Skeletal muscle satellite cell (primary cell): ENCODE measurements around the gene TPRG1L.

Experiments used
- H3K27me3 ChIP-seq: 2 replicates; pipeline ENCODE4 v1.7.0; 2013; ENCODE audit warnings: low read length; ENCODE audit not compliant: control insufficient read depth, insufficient read depth
- H3K36me3 ChIP-seq: 2 replicates; pipeline ENCODE4 v1.7.0; 2013; ENCODE audit warnings: mild to moderate bottlenecking, control low read depth, low read length; ENCODE audit not compliant: insufficient read depth
- H3K4me1 ChIP-seq: 2 replicates; pipeline ENCODE4 v1.7.0; 2013; ENCODE audit warnings: low read length; ENCODE audit not compliant: control insufficient read depth, insufficient read depth
- H3K4me2 ChIP-seq: 2 replicates; pipeline ENCODE4 v1.7.0; 2013; ENCODE audit warnings: mild to moderate bottlenecking, low read length
- H3K4me3 ChIP-seq: 2 replicates; pipeline ENCODE4 v1.7.0; 2013; ENCODE audit warnings: low read length
- H3K9ac ChIP-seq: 2 replicates; pipeline ENCODE4 v1.7.0; 2013; ENCODE audit warnings: mild to moderate bottlenecking, low read depth, low read length, moderate library complexity
- H3K9me3 ChIP-seq: replicated peaks from 2 replicates; pipeline ENCODE4 v1.7.0; 2013; ENCODE audit warnings: mild to moderate bottlenecking, control low read depth, low read length

TPRG1L gene

DNA sequence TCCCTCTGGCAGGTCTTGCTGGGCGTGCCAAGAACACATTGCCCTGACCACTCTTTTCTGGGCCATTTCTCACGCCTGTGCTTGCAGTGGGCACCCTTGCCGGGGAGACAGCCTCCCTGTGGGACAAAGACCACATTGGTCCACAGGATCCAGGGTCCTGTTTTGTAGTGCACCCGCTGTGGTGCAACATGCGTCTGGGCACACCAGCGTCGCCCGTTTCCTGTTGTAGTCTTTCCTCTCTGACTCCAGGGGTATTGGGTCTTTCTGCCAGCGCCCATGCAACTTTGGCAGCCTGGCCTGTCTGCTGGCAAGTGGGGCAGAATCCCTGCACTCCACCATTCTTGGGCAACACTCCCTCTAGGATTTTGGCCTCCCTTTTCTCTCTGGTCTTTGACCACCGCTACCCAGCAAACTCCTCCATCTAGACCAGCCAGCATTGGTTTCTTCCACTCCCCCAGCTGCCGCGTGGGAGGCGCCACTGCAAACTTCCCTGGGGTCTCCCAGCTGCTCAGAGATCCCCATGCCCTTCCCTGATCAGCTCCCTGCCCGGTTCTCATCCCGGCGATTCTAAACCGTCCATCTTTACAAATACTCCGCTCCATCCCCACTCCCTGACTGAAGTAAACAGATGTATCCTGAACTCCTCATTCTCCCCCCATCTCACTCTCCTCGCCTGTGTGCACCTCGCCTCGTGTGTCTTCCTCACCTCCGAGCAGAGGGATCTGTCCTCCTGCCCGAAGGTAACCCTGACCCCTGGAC lies 1.2 kb upstream of the TPRG1L start:
- Histone ChIP-seq H3K36me3 (peaks cover 15% of the 10 kb centered on the region), H3K4me2 (peak overlapping the region; percentile 98), H3K27me3 (no peaks in the 10 kb centered on the region), H3K9me3 (no peaks in the 10 kb centered on the region), H3K9ac (peak overlapping the region; percentile 91), H3K4me1 (peaks cover 23% of the 10 kb centered on the region), H3K4me3 (peak overlapping the region; percentile 97)

DNA sequence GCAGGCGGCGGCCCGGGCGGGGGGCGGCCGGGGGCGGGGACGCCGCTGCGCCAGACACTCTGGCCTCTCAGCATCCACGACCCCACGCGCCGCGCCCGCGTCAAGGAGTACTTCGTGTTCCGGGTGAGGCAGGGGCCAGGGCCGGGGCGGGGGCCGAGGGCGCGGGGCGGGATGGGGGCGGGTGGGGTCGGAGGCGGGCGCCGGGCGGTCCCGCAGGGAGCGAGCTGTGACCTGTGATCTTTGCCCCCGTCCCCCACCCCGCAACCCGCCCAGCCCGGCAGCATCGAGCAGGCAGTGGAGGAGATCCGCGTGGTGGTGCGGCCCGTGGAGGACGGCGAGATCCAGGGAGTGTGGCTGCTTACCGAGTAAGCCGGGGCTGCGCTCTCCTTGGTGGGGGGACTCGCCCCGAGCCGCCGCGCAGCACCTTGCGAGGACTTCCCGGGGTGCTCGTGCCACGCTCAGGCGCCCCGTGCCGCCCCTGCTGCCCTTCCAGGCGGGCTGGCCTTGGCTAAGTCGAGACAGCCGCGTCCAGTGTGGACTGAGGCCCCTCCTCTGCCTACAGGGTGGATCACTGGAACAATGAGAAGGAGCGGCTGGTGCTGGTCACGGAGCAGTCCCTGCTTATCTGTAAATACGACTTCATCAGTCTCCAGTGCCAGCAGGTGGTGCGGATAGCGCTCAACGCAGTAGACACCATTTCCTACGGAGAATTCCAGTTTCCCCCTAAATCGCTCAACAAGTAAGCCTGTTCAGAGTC lies 514 bp downstream of the TPRG1L start:
- peak overlapping the region; percentile 77 for H3K9ac ChIP-seq
- H3K9me3 ChIP-seq = no peaks in the 10 kb centered on the region
- peak overlapping the region; percentile 86 for H3K4me2 ChIP-seq
- peaks cover 20% of the 10 kb centered on the region for H3K4me1 ChIP-seq
- H3K4me3 ChIP-seq = peak overlapping the region; percentile 97
- H3K36me3 ChIP-seq = peaks cover 30% of the 10 kb centered on the region
- no peaks in the 10 kb centered on the region for H3K27me3 ChIP-seq

DNA sequence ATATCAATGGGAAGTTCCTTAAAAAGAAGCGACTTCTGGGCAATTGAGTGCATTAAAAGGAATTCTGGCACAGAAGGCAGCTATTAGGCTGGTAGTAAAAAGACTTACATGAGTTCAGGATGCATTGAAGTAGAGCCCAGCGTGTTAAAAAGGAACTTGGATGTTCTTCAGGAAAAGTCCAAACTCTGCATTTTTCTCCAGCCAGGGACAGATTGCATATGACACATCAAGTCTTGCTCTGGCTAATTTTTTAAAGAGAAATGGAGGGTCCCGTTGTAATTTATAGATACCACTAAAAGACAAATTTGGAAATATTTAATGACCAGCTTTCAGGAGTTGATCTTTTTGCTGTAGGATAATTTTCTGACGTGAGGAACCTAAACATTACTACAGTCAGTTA lies 1.2 kb downstream of the TPRG1L start:
- Histone ChIP-seq H3K9ac (peak overlapping the region; percentile 77), H3K4me3 (peak overlapping the region; percentile 97), H3K4me1 (peaks cover 20% of the 10 kb centered on the region), H3K36me3 (peaks cover 36% of the 10 kb centered on the region), H3K9me3 (no peaks in the 10 kb centered on the region), H3K4me2 (peak overlapping the region; percentile 86), H3K27me3 (no peaks in the 10 kb centered on the region)

DNA sequence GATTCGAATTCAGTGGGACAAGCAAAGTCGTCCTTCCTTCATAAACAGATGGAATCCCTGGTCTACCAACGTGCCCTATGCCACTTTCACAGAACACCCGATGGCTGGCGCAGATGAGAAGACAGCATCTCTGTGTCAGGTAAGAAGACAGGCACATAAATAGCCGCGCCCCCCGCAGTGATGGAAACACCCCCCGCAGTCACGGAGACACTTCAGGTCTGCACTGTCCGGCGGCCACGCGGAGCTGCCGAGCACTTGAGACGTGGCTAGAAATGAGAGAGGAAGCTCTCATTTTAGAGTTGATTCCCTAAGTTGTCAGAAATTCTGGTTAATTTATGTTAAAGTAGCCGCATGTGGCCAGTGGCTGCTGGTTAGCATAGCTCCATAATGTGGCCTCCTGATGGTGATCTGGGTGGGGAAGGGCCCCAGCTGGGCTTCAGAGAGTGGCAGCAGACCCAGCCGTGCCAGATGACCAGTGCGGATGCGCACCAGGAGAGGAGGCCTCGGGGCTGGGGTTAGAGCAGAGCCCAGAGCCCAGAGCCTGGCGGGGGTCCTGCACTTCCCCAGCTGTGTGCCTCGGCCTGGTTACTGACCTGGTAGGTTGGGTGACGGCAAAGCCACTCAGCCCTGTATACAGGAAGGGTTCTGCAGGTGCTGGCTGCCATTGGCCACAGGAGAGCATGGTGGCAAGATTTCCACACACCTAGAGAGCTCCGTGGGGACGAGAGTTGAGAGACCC lies 2.9 kb downstream of the TPRG1L start:
- H3K4me2 ChIP-seq = no peak overlapping the region
- H3K9ac ChIP-seq = no peak overlapping the region
- H3K27me3 ChIP-seq = no peaks in the 10 kb centered on the region
- no peak overlapping the region for H3K4me3 ChIP-seq
- no peaks in the 10 kb centered on the region for H3K9me3 ChIP-seq
- peaks cover 20% of the 10 kb centered on the region for H3K4me1 ChIP-seq
- peaks cover 44% of the 10 kb centered on the region for H3K36me3 ChIP-seq

DNA sequence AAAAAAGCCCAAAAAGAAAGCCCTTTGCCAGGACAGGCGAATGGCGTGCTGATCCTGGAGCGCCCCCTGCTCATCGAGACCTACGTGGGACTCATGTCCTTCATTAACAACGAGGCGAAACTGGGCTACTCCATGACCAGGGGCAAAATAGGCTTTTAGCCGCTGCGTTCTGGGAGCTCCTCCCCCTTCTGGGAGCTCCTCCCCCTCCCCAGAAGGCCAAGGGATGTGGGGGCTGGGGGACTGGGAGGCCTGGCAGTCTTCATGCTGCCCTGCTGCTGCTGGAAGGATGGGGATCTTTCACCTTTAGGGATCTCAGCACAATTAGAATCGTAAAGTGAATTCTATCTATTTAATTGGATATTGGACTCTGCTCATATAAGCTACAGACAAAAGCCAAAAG lies 3.6 kb downstream of the TPRG1L start:
- H3K9ac ChIP-seq = no peak overlapping the region
- H3K4me3 ChIP-seq = no peak overlapping the region
- H3K9me3 ChIP-seq = no peaks in the 10 kb centered on the region
- H3K27me3 ChIP-seq = no peaks in the 10 kb centered on the region
- H3K4me2 ChIP-seq = no peak overlapping the region
- peaks cover 45% of the 10 kb centered on the region for H3K36me3 ChIP-seq
- peaks cover 13% of the 10 kb centered on the region for H3K4me1 ChIP-seq

DNA sequence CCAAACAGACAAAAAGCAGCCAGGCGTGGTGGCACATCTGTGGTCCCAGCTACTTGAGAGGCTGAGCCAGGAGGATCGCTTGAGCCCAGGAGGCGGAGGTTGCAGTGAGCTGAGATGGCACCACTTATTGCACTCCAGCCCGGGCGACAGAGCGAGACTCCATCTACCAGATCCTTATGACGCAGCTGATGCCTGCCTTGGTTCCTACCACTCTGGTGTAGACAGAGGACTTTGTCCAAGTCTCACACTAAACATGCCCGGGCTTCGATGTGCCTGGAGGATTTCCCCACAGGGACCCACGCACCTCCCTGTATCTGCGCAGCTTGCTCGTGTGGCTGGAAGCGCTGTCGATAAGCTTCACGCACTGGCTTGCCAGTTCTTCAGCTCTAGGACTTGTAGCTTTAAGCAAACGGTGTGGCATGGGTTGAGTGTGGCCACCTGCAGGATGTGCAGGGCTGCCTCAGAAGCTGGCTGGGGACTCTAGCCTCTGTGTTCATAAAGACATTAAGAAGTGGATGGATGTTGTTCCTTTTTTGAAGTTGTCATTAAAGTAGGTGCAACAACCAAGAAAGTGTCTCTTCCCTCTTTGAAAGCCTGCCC lies 4.8 kb downstream of the TPRG1L start:
- Histone ChIP-seq H3K4me2 (no peak overlapping the region), H3K36me3 (peaks cover 53% of the 10 kb centered on the region), H3K9ac (no peak overlapping the region), H3K4me3 (no peak overlapping the region), H3K4me1 (peaks cover 6% of the 10 kb centered on the region), H3K9me3 (no peaks in the 10 kb centered on the region), H3K27me3 (no peaks in the 10 kb centered on the region)

DNA sequence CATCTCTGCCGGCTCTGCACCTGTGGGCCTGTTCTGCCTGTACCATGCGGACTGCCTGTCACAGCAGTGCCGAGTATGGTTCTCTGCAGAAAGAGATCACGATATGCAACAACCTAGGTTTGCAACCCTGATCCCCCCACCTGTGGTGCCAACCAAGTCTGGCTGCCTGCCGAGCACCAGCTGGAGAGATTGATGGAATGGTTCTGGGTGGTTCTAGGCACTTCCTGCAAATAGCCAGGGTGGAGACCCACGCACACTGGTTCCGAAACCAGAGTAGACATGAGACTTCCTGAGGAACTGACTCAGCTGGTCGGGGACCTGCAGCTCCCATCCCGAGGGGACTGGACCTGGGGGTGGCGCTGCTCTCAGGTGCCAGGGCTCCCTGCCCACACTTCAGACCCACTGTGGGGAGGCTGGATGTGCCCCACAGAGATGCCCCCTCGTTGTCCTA lies 5.4 kb downstream of the TPRG1L start:
- Histone ChIP-seq H3K36me3 (peaks cover 58% of the 10 kb centered on the region), H3K4me2 (no peak overlapping the region), H3K9me3 (no peaks in the 10 kb centered on the region), H3K4me3 (no peak overlapping the region), H3K4me1 (peaks cover 6% of the 10 kb centered on the region), H3K9ac (no peak overlapping the region), H3K27me3 (no peaks in the 10 kb centered on the region)

DNA sequence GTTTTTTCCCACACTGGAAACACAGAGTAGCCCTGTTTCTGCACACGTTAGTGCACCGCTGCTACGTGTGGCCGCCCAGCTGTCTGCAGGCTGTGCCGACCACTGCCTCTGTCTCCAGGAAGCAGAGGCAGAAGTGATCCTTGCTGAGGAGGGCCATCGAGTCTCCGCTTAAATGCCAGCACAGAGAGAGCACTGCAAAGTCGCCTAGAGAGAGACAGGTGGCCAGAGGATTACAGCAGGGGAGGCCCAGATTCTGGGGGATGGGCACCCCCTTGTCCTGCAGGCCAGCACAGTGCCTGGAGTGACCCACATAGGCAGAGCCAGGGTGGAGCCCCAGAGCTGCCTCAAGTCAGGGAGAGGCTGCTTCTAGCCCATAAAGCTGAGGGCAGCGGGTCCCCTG lies 6.1 kb downstream of the TPRG1L start:
- no peak overlapping the region for H3K4me3 ChIP-seq
- H3K36me3 ChIP-seq = peaks cover 61% of the 10 kb centered on the region
- H3K4me1 ChIP-seq = peaks cover 2% of the 10 kb centered on the region
- H3K4me2 ChIP-seq = no peak overlapping the region
- H3K9ac ChIP-seq = no peak overlapping the region
- no peaks in the 10 kb centered on the region for H3K27me3 ChIP-seq
- no peaks in the 10 kb centered on the region for H3K9me3 ChIP-seq

DNA sequence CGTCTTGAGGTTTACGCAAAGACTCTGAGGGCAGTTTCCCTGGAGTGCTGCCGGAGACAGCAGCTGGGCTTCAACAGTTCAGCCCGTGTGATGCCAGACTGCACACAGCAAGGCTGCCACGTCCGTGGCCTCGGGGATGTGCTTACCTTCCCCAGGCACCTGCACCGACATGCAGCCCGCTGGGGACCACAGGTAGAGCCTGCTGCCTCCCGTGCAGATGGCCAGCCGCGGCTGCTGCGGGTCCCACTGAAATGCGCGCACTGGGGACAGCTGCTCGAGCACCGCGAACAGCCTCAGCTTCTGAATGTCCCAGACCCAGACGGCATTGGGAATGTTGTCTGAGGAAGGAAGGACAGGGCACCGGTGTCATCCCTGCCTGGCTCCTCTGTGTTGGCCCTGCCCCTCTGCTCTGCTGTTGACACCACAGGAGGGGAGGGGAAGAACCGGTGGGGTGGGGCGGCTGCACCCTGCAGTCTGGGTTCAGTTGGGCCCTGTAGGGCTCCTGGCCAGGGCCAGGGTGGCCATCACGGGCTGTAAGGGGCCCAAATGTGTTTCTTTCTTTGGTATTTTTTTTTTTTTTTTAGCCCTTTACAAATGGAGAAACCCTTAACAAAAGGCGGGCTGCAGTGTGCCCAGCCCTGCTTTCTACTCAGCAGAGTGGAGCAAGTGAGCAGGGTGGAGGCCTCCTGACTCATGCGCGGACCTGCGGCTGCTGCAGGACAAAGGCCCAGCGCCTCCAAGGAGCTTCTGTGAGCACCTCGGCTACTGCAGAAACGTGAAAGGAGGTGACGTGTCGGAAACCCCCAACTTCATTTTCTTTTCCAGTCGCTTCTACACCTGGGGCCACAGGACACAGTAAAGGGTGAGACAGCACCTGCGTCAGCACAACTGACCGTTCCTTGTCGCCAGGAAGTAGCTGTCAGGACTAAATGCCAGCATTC lies 6.8 kb downstream of the TPRG1L start:
- Histone ChIP-seq H3K36me3 (peaks cover 65% of the 10 kb centered on the region), H3K4me1 (no peaks in the 10 kb centered on the region), H3K27me3 (no peaks in the 10 kb centered on the region), H3K4me3 (no peak overlapping the region), H3K9me3 (no peaks in the 10 kb centered on the region), H3K4me2 (no peak overlapping the region), H3K9ac (no peak overlapping the region)

DNA sequence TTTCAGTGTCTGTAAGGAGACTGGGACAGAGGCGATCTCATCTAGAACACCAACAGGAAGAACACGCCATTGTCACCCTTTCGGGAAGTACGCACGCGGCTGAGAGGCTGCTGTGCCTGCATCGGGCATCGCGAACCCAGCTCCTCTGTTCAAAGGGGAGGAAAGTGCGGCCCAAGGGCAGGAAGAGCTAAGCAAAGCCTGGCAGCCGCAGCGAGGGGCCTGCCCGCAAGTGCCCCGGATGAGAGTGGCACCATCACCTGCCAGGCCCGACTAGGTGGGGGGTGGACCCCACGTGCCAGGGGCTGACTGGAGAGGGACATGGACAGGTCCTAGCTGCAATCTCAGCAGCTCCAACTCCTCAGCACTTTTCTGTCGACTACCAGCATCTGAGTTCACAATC lies 7.5 kb downstream of the TPRG1L start:
- Histone ChIP-seq H3K9me3 (no peaks in the 10 kb centered on the region), H3K9ac (no peak overlapping the region), H3K36me3 (peaks cover 71% of the 10 kb centered on the region), H3K27me3 (no peaks in the 10 kb centered on the region), H3K4me1 (no peaks in the 10 kb centered on the region), H3K4me2 (no peak overlapping the region), H3K4me3 (no peak overlapping the region)
